ENCODE results near the gene ANO4.

Gene ANO4

GRCh38 chr12:100843061-100843460 is 48.5 kb downstream of the ANO4 start:
- Histone ChIP-seq H4K12ac (ENCODE audit: low read depth, low read length) (no peak overlapping the region), H3K79me2 (ENCODE audit: control insufficient read depth, insufficient read depth, low read length, poor library complexity) (no peaks in the 10 kb centered on the region), H3K4me3 (ENCODE audit: low read depth, low read length) (no peak overlapping the region), H2BK5ac (ENCODE audit: low read depth, low read length, poor library complexity) (no peak overlapping the region), H3K79me1 (ENCODE audit: low read length) (peaks cover 7% of the 10 kb centered on the region), H3K9ac (ENCODE audit: low read length) (no peak overlapping the region), H3K9me3 (ENCODE audit: insufficient read depth, low read depth, low read length) (no peaks in the 10 kb centered on the region), H3K18ac (ENCODE audit: low read length) (no peak overlapping the region), H3K27ac (ENCODE audit: low read depth, low read length) (no peak overlapping the region), H2AK5ac (ENCODE audit: low read length) (no peak overlapping the region), H4K91ac (ENCODE audit: low read depth, low read length) (no peak overlapping the region), H2AFZ (ENCODE audit: insufficient read depth, low read length, poor library complexity) (no peak overlapping the region), H3K4me1 (ENCODE audit: control insufficient read depth in 1 of 2, insufficient read depth in 2 of 2, low read length in 2 of 2) (peaks cover 5 to 6% of the 10 kb centered on the region in 2 experiments), H3K27me3 (ENCODE audit: insufficient read depth, low read length) (no peaks in the 10 kb centered on the region), H3K4me2 (ENCODE audit: low read length) (no peak overlapping the region), H3K23ac (ENCODE audit: low read length) (no peak overlapping the region), H4K8ac (ENCODE audit: low read depth, low read length) (no peak overlapping the region), H3K4ac (ENCODE audit: low read depth, low read length) (no peak overlapping the region), H2BK12ac (ENCODE audit: low read length) (no peak overlapping the region), H2BK120ac (ENCODE audit: insufficient read depth, low read length, poor library complexity) (no peak overlapping the region), H3K36me3 (ENCODE audit: control insufficient read depth in 1 of 2, insufficient read depth in 2 of 2, low read length in 2 of 2) (no peaks in the 10 kb centered on the region), H3K14ac (ENCODE audit: low read length) (no peak overlapping the region)
- no CpG with 5 or more reads among the region's 2 CpGs for WGBS (ENCODE audit: extremely low coverage, insufficient coverage, insufficient read length)
- peak; percentile 53 to 89 for DNase-seq

- Histone ChIP-seq H3K9me3 (ENCODE audit: insufficient read depth, low read depth, low read length) (no peaks in the 10 kb centered on the region), H4K91ac (ENCODE audit: low read depth, low read length) (no peak overlapping the region), H3K27ac (ENCODE audit: low read depth, low read length) (peak overlapping the region; percentile 39), H4K12ac (ENCODE audit: low read depth, low read length) (no peak overlapping the region), H2BK12ac (ENCODE audit: low read length) (no peak overlapping the region), H3K4me3 (ENCODE audit: low read depth, low read length) (no peak overlapping the region), H3K4me2 (ENCODE audit: low read length) (no peak overlapping the region), H2AFZ (ENCODE audit: insufficient read depth, low read length, poor library complexity) (no peak overlapping the region), H3K79me2 (ENCODE audit: control insufficient read depth, insufficient read depth, low read length, poor library complexity) (no peaks in the 10 kb centered on the region), H3K79me1 (ENCODE audit: low read length) (peaks cover 7% of the 10 kb centered on the region), H3K36me3 (ENCODE audit: control insufficient read depth in 1 of 2, insufficient read depth in 2 of 2, low read length in 2 of 2) (no peaks in the 10 kb centered on the region), H3K18ac (ENCODE audit: low read length) (no peak overlapping the region), H3K9ac (ENCODE audit: low read length) (no peak overlapping the region), H3K4ac (ENCODE audit: low read depth, low read length) (no peak overlapping the region), H2BK120ac (ENCODE audit: insufficient read depth, low read length, poor library complexity) (no peak overlapping the region), H3K4me1 (ENCODE audit: control insufficient read depth in 1 of 2, insufficient read depth in 2 of 2, low read length in 2 of 2) (peaks cover 5 to 6% of the 10 kb centered on the region in 2 experiments), H2BK5ac (ENCODE audit: low read depth, low read length, poor library complexity) (no peak overlapping the region), H3K27me3 (ENCODE audit: insufficient read depth, low read length) (no peaks in the 10 kb centered on the region), H3K23ac (ENCODE audit: low read length) (no peak overlapping the region), H4K8ac (ENCODE audit: low read depth, low read length) (no peak overlapping the region), H2AK5ac (ENCODE audit: low read length) (no peak overlapping the region), H3K14ac (ENCODE audit: low read length) (no peak overlapping the region)
- DNase-seq: peak in 1 of 2 donors; percentile 70
- WGBS (ENCODE audit: extremely low coverage, insufficient coverage, insufficient read length): 100% methylated on average over 1 of the region's 3 CpGs
Observed at GRCh38 chr12:100845095-100845494, 50.5 kb downstream of the ANO4 start.

GRCh38 chr12:100851637-100852036 is 57.1 kb downstream of the ANO4 start:
- Histone ChIP-seq H2BK5ac (ENCODE audit: low read depth, low read length, poor library complexity) (no peak overlapping the region), H3K79me2 (ENCODE audit: control insufficient read depth, insufficient read depth, low read length, poor library complexity) (no peaks in the 10 kb centered on the region), H3K9me3 (ENCODE audit: insufficient read depth, low read depth, low read length) (no peaks in the 10 kb centered on the region), H4K12ac (ENCODE audit: low read depth, low read length) (no peak overlapping the region), H3K18ac (ENCODE audit: low read length) (no peak overlapping the region), H2AFZ (ENCODE audit: insufficient read depth, low read length, poor library complexity) (no peak overlapping the region), H2BK12ac (ENCODE audit: low read length) (no peak overlapping the region), H3K4ac (ENCODE audit: low read depth, low read length) (no peak overlapping the region), H3K4me1 (ENCODE audit: control insufficient read depth in 1 of 2, insufficient read depth in 2 of 2, low read length in 2 of 2) (no peaks in the 10 kb centered on the region), H2AK5ac (ENCODE audit: low read length) (no peak overlapping the region), H3K4me3 (ENCODE audit: low read depth, low read length) (no peak overlapping the region), H3K79me1 (ENCODE audit: low read length) (no peaks in the 10 kb centered on the region), H4K91ac (ENCODE audit: low read depth, low read length) (no peak overlapping the region), H3K27me3 (ENCODE audit: insufficient read depth, low read length) (no peaks in the 10 kb centered on the region), H2BK120ac (ENCODE audit: insufficient read depth, low read length, poor library complexity) (no peak overlapping the region), H3K23ac (ENCODE audit: low read length) (no peak overlapping the region), H3K4me2 (ENCODE audit: low read length) (no peak overlapping the region), H3K27ac (ENCODE audit: low read depth, low read length) (no peak overlapping the region), H3K9ac (ENCODE audit: low read length) (no peak overlapping the region), H3K36me3 (ENCODE audit: control insufficient read depth in 1 of 2, insufficient read depth in 2 of 2, low read length in 2 of 2) (no peaks in the 10 kb centered on the region), H4K8ac (ENCODE audit: low read depth, low read length) (no peak overlapping the region), H3K14ac (ENCODE audit: low read length) (no peak overlapping the region)
- no peak for DNase-seq
- no CpG with 5 or more reads among the region's 3 CpGs for WGBS (ENCODE audit: extremely low coverage, insufficient coverage, insufficient read length)

DNA sequence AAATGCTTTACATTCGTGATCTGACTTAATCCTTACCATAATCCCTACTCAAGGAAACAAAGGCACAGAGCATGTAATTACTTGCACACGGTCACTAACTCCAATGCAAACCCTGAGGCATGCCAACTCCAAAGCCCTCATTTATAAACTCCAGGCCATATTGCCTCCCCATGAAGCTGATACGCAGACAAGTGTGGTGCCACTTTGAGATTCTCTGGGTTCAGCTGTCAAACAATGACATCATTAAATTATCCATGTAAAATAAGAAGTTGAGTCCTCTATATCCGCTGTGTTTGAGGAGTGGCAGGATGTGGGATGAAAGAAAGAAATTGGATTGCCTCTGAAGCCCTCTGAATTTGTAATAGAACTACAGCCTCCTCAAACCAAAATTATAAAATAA is 62.8 kb downstream of the ANO4 start:
- no peaks in the 10 kb centered on the region for H3K9me3 ChIP-seq (ENCODE audit: insufficient read depth, low read depth, low read length)
- H2AFZ ChIP-seq (ENCODE audit: insufficient read depth, low read length, poor library complexity): no peak overlapping the region
- H2BK12ac ChIP-seq (ENCODE audit: low read length): no peak overlapping the region
- H3K27me3 ChIP-seq (ENCODE audit: insufficient read depth, low read length): no peaks in the 10 kb centered on the region
- no peak overlapping the region for H3K4ac ChIP-seq (ENCODE audit: low read depth, low read length)
- no peak overlapping the region for H3K27ac ChIP-seq (ENCODE audit: low read depth, low read length)
- H3K4me1 ChIP-seq (ENCODE audit: control insufficient read depth in 1 of 2, insufficient read depth in 2 of 2, low read length in 2 of 2): no peaks in the 10 kb centered on the region
- H3K36me3 ChIP-seq (ENCODE audit: control insufficient read depth in 1 of 2, insufficient read depth in 2 of 2, low read length in 2 of 2): no peaks in the 10 kb centered on the region
- H3K18ac ChIP-seq (ENCODE audit: low read length): no peak overlapping the region
- WGBS (ENCODE audit: extremely low coverage, insufficient coverage, insufficient read length): no CpG with 5 or more reads among the region's 4 CpGs
- no peak overlapping the region for H4K12ac ChIP-seq (ENCODE audit: low read depth, low read length)
- H3K79me2 ChIP-seq (ENCODE audit: control insufficient read depth, insufficient read depth, low read length, poor library complexity): no peaks in the 10 kb centered on the region
- no peak overlapping the region for H3K4me2 ChIP-seq (ENCODE audit: low read length)
- H4K8ac ChIP-seq (ENCODE audit: low read depth, low read length): no peak overlapping the region
- H3K79me1 ChIP-seq (ENCODE audit: low read length): no peaks in the 10 kb centered on the region
- H3K23ac ChIP-seq (ENCODE audit: low read length): no peak overlapping the region
- H2AK5ac ChIP-seq (ENCODE audit: low read length): no peak overlapping the region
- no peak overlapping the region for H3K4me3 ChIP-seq (ENCODE audit: low read depth, low read length)
- no peak overlapping the region for H3K9ac ChIP-seq (ENCODE audit: low read length)
- no peak overlapping the region for H3K14ac ChIP-seq (ENCODE audit: low read length)
- no peak overlapping the region for H2BK120ac ChIP-seq (ENCODE audit: insufficient read depth, low read length, poor library complexity)
- no peak overlapping the region for H4K91ac ChIP-seq (ENCODE audit: low read depth, low read length)
- no peak for DNase-seq
- H2BK5ac ChIP-seq (ENCODE audit: low read depth, low read length, poor library complexity): no peak overlapping the region

All from trophoblast cell (in vitro differentiated cells and primary cell).